ENCODE results near the gene ATG16L1. TPM values are rescaled to one million over a fixed set of nuclear protein-coding genes. Genes with fewer than 3 reads are reported as not detected.

Gene ATG16L1
- total RNA-seq, 1 donor from 2014 or later, result 36.7 TPM

DNA sequence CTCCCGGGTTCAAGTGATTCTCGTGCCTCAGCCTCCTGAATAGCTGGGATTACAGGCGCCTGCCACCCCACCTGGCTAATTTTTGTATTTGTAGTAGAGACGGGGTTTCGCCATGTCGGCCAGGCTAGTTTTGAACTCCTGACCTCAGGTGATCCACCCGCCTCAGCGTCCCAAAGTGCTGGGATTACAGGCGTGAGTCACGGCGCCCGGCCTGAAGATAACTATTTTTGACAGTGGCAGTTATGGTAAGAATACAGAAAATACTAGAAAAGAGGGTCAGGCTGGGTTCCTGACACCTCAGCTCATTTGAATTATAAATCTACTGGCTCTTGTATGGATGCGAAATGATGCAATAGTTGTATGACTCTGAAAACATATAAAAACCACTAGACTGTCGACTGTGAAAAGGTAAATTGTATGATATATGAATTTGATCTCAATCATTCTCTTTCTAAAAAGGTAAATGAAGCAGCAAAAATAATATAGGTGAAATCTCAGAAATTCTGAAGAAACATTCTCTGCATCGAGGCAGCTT is 91.8 kb downstream of the ATG16L1 start:
- intact Hi-C loops (cut with micrococcal nuclease), result no loop called here
- H3K9me3 Mint-ChIP-seq, result no peaks in the 10 kb centered on the region
- no peak overlapping the region for H3K27ac Mint-ChIP-seq
- H3K4me1 Mint-ChIP-seq, result peaks cover 7% of the 10 kb centered on the region
- H3K27me3 Mint-ChIP-seq, result peaks cover 9% of the 10 kb centered on the region
- no peak for DNase-seq
- H3K4me3 Mint-ChIP-seq, result no peak overlapping the region
- H3K36me3 Mint-ChIP-seq (ENCODE audit: low read depth), result no peaks in the 10 kb centered on the region

Other genes starting within 250 kb of the ATG16L1 start
- gene NGEF, start 238.4 kb upstream of the ATG16L1 start, total RNA-seq, result 1.2 and 1.3 TPM in 2 replicates
- gene NEU2, start 219.0 kb upstream of the ATG16L1 start, total RNA-seq, result not detected in 2 replicates
- gene INPP5D, start 191.3 kb upstream of the ATG16L1 start, total RNA-seq, result 43.6 and 45.8 TPM in 2 replicates
- not detected in 2 replicates for gene SAG, start 56.1 kb downstream of the ATG16L1 start, total RNA-seq
- 49.1 and 52.8 TPM in 2 replicates for gene DGKD, start 102.8 kb downstream of the ATG16L1 start, total RNA-seq